NB4 (cell line): ENCODE measurements around the gene TNNI3K.

ENCODE experiments used
- DNase-seq: peaks from one replicate; pipeline ENCODE4 v3.0.0; 2010; ENCODE audit warnings: low read depth
- H3K4me3 ChIP-seq: one replicate; pipeline ENCODE4 v1.5.1; 2011; ENCODE audit warnings: mild to moderate bottlenecking, low read depth, low read length, moderate library complexity
- MYC ChIP-seq: IDR thresholded peaks from 2 replicates; pipeline ENCODE4 v1.6.1; 2011; ENCODE audit warnings: low read depth, low read length
- POLR2A ChIP-seq: IDR thresholded peaks from 2 replicates; pipeline ENCODE4 v1.6.1; 2011; ENCODE audit warnings: mild to moderate bottlenecking; ENCODE audit not compliant: insufficient read length; ENCODE audit errors: extremely low read depth
- TF ChIP-seq, protein P1 (sequence below): IDR thresholded peaks from one replicate; pipeline ENCODE4 v1.5.1; 2012; ENCODE audit warnings: low read depth, low read length
- TF ChIP-seq, protein P2 (sequence below): IDR thresholded peaks from 2 replicates; pipeline ENCODE4 v1.6.1; 2011; ENCODE audit warnings: low read depth, low read length

Gene TNNI3K

DNA sequence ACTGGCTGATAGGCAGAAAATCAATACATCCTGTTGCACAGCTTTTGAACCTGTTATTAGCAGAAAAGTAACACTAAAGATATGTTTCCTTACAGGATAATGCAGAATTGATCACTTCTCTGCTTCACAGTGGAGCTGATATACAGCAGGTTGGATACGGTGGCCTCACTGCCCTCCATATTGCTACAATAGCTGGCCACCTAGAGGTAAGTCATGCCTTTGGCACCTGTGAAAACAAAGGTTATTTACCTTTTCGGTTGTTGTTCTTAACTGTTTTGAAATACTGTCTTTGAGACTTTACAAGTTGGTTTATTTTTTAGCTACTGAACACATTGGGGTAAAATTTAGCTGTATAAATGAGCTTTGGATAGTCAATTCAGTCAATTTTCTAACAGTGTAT lies 36.3 kb downstream of the TNNI3K start:
- TF ChIP-seq POLR2A (no peak), MYC (no peak)
- TF ChIP-seq, protein P1, sequence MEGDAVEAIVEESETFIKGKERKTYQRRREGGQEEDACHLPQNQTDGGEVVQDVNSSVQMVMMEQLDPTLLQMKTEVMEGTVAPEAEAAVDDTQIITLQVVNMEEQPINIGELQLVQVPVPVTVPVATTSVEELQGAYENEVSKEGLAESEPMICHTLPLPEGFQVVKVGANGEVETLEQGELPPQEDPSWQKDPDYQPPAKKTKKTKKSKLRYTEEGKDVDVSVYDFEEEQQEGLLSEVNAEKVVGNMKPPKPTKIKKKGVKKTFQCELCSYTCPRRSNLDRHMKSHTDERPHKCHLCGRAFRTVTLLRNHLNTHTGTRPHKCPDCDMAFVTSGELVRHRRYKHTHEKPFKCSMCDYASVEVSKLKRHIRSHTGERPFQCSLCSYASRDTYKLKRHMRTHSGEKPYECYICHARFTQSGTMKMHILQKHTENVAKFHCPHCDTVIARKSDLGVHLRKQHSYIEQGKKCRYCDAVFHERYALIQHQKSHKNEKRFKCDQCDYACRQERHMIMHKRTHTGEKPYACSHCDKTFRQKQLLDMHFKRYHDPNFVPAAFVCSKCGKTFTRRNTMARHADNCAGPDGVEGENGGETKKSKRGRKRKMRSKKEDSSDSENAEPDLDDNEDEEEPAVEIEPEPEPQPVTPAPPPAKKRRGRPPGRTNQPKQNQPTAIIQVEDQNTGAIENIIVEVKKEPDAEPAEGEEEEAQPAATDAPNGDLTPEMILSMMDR = no peak
- TF ChIP-seq, protein P2, sequence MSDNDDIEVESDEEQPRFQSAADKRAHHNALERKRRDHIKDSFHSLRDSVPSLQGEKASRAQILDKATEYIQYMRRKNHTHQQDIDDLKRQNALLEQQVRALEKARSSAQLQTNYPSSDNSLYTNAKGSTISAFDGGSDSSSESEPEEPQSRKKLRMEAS = no peak
- DNase-seq = no peak
- H3K4me3 ChIP-seq = no peak overlapping the region

DNA sequence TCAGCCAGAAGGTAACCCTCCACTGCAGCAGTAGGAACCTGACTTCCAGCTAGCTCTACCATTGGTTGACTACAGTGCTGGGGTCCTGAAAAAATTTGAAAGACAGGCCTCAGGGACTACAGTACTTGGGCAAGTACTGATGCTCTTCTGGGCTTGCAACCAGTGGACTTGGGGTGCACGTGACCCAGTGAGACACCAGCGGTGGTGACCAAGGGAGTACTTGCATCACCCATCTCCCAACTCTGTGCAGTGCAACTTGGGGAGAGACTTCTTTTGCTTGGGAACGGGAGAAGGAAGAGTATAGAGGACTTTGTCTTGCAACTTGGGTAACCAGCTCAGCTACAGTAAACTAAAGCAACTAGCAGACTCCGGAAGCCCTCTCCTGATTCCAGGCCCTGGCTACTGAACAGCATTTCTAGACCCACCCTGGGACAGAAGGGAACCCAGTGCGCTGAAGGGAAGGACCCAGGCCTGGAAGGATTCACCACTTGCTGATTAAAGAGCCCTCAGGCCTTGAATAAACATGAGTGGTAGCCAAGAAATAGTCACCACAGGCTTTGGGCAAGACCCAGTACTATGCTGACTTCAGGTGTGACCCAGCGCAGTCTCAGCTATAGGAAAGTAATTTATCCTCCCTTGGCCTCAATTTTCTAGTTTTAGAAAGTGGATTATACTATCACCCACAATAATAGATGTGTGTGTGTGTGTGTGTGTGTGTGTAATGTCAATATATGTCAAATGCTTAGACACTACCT lies 45.6 kb downstream of the TNNI3K start:
- TF ChIP-seq POLR2A = no peak
- TF ChIP-seq, protein P2 = no peak
- H3K4me3 ChIP-seq = no peak overlapping the region
- DNase-seq = no peak

DNA sequence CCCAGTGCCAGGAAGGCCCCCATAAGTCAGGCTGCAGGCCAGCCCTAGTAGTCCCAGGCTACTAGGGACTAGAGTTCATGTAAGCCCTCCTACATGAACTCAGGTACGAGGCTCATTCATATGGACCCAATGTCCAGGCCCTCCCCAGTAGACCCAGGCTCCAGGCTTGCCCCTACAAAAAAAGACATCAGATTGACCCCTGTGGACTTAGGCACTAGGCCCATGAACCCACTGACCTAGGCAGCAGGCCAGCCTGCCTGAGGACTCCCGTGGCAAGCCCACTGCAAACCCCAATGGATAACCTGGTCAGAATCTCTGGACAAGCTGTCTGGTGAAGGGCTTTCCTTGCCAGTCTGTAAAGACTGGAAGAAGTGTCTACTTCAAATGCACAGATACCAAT lies 51.2 kb downstream of the TNNI3K start:
- TF ChIP-seq POLR2A (no peak), MYC (no peak)
- TF ChIP-seq, protein P1 = no peak
- TF ChIP-seq, protein P2 = no peak
- DNase-seq = no peak
- no peak overlapping the region for H3K4me3 ChIP-seq

DNA sequence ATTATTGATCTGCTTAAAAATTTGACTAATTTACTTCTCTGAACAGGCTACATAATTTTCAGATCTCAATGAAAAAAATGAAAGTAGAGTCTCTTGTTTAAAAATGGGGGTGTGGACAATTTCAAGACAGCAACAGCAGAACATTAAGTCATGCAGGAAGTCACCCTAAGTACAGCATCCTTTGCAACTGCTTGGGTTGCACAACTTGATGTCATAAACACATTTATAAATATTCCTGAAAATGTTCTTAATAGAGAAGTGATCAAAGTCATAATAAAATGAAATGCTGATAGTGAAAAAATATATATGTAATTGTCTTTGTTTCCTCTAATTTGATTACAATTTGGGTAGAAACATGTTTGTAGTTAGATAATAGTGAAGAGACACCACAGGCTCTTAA lies 79.3 kb downstream of the TNNI3K start:
- no peak for DNase-seq
- TF ChIP-seq POLR2A = no peak
- TF ChIP-seq, protein P2 = no peak
- TF ChIP-seq MYC = no peak
- TF ChIP-seq, protein P1 = no peak
- no peak overlapping the region for H3K4me3 ChIP-seq

DNA sequence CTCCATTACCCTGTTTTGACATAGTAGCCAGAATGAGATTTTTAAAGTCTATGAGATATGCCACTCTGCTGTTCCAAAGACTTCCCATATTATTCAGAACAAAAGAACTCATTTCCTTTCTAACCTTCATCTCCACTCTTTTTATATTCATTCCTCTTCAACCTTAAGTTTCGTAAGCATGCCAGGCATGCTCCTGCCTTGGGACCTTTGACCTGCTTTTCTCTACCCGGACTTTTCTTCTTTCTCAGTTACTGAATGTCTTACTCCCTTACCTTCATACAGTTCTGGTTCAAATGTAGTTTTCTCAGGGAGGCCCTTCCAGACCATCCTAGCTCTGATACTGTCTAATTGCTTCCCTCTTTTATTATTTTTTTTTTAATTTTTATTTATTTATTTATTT lies 81.1 kb downstream of the TNNI3K start:
- H3K4me3 ChIP-seq = no peak overlapping the region
- DNase-seq = no peak
- TF ChIP-seq, protein P2 = no peak
- TF ChIP-seq, protein P1 = no peak
- TF ChIP-seq POLR2A (no peak), MYC (no peak)

DNA sequence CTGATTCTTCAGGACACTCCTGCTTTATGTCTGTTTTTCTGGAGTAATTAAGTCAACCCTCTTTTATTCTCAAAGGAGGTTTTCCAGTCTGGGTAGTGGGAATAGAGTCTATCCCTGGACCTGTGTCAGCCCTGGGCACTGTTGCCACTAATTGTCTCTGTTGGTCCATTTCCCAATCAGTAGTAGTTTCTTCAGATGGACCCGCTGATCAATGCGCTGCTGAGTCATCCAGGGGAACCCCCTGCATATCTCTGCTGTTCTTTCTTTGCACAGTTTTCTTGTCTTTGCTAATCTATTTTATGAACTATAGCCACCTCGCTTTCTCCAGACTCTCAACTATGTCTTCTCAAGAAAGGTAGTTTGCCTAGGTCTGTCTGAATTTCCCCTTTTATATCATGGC lies 82.5 kb downstream of the TNNI3K start:
- H3K4me3 ChIP-seq = no peak overlapping the region
- TF ChIP-seq, protein P2 = no peak
- TF ChIP-seq, protein P1 = no peak
- TF ChIP-seq MYC = no peak
- no peak for TF ChIP-seq POLR2A
- no peak for DNase-seq
